Stimulated activated CD4-positive, alpha-beta T cell treated with anti-CD3 and anti-CD28 coated beads, Interleukin-12 subunit alpha, Interleukin-12 subunit beta, amount 100 ng/mL, for 4 hours (primary cell): ENCODE results near the gene LPP.

Experiments
- DNase-seq: peaks from one replicate; pipeline ENCODE4 v3.0.0-alpha.2; 2020

LPP gene

DNA sequence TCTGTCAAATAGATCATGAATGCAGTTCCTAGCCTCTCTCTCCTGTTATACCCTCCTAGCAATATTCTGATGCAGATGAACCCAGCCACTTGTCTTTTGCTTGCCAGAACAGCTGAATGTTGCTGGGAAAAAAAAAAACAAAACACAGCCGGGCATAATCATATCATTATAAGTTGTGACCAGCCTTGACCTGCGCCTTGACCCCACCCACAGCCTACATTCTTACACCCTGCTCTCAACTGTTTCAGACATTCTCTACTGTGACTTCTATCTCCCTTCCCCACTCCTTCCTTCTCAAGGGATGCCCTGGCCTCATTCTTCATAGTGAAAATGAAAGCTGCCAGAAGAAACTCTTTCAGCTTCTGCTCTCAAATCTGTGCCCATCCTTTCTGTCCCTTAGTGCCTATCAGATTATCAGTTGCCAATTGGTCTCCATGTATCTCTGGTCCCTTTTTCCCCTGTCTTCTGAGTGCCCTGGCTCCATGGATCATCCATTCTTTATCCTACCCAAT, 628.7 kb downstream of the LPP start:
- no peak for DNase-seq

DNA sequence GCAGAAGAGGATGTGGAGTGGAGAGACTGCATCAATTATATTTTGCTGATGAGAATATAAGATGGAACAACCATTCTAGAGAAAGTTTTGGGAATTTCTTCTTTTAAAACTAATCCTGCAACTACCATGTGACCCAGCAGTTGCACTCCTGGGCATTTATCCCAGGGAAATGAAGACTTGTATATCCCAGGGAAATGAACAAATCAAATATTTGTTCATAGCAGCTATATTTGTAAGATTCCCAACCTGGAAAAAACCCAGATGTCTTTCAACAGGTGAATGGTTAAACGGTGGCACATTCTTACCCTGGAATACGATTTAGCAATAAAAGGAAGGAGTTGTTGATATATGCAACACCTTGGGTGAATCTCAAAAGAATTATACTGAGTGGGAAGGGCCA, 632.5 kb downstream of the LPP start:
- DNase-seq: no peak

DNA sequence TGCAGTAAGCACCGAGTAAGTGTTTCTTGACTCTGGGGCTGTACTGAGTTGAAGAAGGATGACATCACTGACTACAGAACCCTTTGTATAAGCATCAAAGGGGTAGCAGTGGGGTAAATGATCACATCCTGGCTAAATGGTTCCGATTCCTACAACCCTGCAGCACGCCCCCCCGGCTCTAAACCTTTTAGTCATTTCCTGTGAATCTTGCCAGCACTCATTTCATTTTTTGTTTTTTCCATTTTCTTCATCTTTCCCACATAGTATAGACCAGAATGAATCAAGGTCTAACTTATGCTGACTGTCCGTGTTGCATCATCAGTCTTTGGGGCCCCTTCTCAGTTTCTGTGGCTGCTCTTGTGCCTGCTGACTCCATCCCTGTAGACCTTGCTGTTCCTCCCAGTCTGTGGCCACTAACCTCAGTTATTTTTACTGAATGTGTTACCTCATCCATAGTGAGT, 634.7 kb downstream of the LPP start:
- DNase-seq: peak; percentile 63

DNA sequence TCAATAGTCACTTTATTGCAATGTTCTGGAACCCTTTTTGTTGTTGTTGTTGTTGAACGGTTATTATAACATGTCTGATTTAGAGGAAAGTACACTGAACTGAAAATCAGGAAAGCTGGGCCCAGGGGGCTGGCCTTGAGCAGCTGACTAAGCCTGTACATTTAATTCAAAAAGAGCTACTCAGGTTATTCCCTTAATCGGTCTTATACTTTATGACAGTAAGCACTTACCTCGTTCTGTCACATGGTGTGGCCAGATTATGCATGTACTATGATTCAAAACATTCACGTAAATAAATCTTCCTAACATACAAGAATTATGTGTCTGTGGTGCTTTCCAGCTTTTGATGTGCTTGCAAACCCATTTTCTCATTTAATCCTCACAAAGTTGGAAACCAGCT, 635.3 kb downstream of the LPP start:
- DNase-seq: no peak

DNA sequence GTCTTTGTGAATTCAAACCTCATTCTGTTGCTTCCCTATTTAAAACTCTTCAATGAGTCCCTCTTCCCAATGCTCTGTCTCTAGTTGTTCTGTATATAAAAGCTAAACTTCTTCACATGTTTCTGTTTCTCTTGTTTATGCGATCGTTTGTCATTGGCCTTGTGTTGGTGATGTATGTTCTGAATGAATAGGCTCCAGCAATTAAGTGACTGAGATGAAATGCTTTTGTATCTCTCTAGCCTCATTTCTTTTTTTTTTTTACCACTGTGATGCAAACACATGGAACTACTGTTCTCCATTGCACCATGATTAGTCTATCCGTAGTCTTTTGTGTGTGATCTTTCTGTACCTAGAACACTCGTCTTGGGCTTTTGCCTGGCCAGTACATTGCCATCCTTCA, 637.4 kb downstream of the LPP start:
- DNase-seq: no peak

DNA sequence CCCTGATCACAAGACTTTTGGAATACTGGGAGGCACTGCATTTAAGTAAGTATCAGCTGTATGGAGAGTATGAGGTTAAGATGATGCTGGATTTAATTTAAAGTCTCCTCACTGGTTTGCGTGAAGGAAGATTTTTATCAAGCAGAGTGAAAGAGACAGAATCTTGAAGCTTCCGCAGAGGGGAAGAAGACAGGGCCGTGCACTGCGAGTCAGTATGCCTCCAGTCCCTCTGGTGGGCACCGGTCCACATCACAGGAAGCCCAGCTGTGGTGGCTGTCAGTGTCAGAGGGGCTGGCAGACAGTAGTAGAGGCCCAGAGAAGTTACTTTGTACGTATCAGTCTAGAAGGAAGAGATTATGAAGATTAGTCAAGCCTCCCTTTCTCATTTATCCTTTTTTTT, 638.8 kb downstream of the LPP start:
- DNase-seq: no peak

DNA sequence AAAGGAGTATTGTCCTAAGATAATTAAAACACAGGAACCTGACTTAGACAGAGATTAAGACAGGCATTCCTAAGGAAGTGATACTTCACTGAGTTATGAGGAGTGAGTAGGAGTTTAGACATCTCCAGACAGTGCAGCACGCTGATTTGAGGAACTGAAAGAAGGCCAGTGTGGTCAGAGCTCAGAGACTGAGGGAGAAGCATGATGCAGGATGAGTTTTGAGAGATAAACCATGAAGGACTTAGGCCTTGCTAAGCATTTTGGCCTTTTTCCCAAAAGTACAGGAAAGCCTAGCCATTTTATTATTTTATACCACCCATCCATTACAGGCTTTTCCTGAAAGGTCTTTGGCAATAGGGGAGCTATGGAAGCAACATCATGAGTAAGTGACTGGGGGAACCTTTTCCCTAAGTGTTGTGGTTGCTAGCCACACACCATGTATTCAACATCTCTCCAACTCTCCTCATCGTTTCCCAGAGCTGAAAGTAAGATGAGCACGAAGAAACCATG, 642.2 kb downstream of the LPP start:
- no peak for DNase-seq

DNA sequence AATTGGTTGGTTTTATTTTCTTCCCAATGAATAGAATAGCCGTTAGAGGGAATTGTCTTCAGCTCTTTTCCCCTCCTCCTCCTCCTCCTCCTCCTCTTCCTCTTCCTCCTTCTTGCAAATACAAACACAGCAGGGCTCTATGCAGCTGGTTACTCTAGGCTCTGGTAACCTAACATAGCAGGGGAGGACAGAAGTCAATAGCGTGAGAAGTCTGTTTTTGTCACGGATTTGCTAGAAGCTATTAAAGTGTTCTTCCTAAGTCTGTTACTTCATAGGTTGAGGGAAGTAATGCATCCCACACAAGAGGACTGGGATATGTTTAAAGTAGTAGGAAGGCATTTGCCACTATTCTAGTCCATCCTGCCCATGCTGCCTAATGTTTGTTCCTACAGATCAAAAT, 643.1 kb downstream of the LPP start:
- no peak for DNase-seq

DNA sequence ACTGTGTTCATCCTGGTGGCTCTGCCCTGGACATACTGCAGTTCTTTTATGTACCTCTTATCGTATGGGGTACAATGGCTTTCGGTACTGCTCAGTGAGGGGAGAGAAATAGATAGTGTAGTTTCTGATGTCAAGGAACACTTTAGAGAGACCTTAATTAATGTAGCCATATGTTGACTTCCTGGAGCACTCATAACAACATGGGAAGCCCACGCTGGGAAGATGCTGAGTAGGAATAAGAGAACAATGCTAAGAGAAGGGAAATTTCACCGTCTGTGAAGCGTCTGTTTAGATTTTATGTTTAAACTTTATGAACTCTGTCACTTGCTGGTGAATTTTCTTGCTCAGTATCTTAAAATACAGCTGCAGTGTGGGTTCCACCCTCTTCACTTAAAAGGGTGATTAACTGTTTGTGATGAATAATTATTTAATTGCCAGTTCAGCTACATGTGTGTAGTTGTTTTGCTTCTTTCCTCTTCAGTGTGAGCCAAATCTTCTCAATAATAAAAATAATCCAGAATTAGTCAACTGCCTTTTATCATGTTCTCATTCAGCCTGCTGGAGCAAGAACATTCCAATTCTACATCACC, 644.7 kb downstream of the LPP start:
- DNase-seq: no peak

DNA sequence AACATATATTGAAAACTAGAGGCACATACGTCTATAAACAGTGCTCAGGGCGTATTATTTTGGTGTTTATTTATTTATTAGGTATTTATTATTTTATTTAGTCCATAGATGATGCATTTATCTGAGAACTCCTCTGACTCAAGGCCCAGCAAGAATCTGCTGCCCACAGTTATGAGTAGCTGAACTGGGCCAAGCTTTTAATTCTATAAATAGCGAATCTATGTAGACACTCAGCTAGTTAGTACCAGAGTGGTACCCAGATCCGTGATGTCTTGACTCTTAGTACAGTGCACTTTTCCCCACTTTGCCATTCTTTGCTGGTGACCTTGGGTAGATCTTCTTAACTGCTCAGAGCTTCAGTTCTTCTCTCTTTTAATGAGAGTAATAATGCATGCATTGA, 647.4 kb downstream of the LPP start:
- DNase-seq: no peak

DNA sequence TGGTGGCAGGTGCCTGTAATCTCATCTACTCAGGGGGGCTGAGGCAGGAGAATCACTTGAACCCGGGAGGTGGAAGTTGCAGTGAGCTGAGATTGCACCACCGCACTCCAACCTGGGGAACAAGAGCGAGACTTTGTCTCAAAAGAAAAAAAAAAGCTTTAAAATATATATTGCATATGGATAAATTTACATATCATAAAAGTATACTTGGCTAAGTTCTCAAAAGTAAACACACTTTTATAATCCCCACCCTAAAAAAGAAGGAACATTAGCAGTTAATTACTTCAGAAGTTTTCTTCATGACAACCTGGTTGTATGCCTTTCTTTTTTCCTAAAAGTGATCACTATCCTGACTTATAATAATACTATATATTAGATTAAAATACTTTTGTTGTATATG, 648.7 kb downstream of the LPP start:
- DNase-seq: no peak

DNA sequence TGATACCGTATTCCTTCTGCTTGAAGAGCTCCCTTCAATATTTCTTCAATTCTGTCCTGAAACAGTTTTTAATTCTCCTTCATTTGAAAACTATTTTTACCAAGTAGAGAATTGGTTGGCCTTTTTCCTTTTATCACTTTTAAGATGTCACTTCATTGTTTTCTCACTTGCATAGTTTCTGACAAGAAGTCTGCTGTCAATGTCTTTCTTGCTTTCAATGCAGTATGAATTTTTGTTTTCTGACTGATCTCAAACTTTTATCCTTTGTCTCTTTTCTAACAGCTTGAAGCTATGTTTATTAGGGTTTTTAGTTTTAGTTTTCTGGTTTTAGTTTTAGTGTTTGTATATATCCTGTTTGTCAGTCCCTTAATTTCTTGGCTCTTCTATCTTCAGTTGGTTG, 653.0 kb downstream of the LPP start:
- DNase-seq: no peak

DNA sequence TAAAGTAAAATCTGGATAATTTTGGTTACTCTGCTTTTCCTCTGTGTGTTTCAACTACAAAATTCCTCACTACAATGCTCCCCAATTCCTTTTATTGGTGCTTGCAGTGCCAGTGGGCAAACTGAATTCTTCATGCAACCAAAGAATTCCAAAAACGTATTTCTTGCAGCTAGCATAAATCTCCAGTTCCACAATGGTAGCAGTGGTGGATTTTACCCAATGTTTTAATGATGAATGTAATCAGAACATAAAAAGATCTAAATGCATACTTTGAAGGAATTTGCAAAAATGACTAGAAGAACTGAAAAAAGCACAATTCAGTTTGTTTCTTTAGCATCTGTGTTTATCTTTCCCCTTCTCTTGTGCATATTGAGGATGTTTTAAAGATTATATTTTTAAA, 658.2 kb downstream of the LPP start:
- no peak for DNase-seq

DNA sequence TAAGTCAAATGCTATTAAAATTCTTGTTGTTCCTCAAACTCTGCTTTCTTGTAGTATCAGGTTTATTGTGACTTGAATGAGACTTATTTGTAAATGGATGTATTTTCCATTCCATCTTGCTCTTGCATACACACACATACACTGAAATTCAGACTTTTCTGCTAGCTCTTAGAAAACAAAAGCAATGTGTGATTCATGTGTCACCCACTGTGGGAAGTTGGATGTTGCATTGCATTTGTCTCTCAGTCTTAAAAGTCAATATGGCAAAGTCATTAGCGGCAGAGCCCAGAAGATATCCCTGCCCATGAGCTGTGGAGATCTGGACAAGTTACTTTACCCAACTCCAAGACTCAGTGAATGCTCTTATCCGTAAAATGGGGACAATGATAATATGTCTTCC, 660.6 kb downstream of the LPP start:
- DNase-seq: no peak

DNA sequence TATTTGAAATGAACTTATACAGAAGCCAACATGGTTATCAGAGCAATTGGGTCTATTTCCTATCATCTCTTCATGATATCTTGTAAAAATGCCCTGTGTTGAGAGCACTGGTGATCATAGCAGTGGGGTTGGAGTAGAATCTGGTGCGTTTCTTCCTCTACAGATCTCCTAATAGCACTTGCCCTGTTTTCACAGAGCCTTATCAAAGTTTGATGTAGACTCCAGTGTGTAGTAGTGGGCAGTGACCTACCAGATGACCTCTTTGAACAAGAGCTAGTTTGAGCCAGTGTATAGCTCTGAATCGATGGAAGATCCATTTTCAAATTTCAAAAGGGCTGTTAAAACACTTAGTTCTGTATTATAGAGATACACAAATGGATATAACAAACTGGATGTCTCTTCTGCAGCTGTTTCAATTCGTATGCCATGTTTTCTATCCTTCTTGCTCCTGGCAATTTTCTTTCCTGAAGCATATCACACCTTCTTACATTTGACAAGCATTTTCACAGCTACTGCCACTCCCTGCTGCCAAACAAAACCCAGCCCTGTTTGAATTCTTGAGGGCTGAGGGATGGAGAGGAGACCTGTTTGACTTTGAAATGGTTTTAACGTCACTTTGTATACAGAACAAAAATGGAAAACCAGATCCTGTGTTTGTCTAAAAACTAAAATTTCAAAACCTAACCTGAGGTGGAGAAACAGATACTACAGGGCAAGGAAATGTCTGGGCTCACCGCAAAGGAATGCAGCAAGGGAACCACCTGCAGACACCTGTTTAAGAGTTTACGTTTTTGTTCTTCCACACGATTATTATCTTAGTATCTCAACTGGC, 663.4 kb downstream of the LPP start:
- DNase-seq: no peak

DNA sequence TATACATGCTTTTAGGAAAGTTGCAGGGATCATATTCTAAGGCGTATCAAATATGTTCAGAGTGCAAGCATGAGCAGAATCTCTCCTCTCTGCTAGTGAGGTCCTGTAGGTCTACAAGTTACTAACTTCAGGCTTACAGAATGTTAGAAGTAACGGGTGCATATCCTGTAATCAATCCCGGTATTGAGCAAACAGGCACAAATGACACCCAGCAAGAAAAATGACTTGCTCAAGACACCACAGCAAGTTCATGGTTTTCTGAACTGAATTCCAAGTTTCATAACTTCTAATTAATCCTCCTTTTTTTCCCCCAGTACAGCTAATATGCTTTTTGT, 663.9 kb downstream of the LPP start:
- DNase-seq: no peak

DNA sequence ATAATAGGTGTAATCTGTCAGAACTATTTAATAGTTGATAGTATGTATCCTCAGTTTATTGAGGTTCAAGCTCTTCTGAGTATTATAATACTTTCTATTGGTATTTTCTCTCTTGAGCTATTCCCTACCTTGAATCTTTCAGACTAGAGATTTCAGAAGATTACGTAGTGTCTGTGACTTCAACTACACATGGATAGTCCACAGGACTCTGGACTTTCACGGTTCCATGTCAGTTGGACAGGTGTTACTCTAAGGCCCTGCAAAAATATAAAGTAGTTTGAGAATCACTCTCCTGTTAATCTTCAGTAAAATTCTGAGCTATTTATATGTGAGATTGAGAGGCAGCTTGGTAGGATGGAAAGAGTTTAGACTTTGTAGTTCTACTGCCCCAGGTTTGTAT, 664.3 kb downstream of the LPP start:
- DNase-seq: no peak

DNA sequence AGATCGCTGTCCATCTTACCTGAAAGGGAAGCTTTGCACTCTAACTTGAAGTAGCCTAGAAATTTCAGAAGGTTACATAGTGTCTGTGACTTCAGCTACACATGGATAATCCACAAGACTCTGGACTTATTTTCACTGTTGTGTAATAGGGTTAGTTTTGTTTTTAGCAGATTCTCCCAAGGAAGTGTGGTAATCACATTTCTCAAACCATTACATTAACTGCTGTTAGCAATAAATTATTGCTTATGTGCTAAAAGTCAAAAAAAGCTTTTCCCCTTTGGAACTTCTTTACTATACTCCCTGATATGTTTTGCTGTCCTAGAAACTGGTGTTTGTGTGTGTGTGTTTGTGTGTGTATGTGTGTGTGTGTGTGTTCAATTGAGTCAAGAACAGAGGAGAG, 666.0 kb downstream of the LPP start:
- no peak for DNase-seq

DNA sequence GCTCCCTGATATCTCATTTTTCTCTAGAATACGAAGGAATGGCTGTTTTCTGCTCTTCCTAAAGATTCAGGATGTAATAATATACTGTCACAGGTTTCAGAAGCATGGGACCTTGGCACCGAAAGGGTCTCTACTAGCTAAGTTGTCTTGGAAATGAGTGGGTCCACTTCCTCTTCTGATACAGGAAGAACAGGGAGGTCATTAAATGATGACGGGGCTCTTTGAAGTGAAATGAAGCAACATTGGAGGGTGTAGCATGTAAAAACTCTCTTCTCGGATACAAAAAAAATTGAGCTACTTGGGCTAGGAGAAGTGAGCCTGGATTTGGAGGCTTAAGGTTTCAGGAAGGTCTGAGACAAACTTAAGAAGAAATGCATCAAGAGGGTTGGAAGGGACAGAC, 668.0 kb downstream of the LPP start:
- DNase-seq: no peak

DNA sequence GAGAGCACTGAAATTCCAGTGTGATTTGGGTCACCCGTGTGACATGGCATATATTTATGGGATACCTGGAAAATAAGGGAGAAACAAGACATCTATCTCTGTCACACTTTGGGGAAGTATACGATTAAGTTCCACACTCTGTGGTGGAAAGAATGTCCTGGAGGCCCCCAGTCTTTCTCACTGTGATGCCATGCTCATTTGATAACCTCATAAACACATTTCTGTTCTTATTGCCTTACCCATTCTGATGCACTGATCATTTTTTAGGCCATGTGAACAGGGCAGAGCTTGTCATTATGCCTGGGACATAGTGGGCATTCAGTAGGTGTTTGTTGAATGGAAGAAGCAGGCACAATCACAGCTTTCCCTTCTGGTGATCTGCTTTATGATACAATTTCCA, 668.5 kb downstream of the LPP start:
- no peak for DNase-seq

DNA sequence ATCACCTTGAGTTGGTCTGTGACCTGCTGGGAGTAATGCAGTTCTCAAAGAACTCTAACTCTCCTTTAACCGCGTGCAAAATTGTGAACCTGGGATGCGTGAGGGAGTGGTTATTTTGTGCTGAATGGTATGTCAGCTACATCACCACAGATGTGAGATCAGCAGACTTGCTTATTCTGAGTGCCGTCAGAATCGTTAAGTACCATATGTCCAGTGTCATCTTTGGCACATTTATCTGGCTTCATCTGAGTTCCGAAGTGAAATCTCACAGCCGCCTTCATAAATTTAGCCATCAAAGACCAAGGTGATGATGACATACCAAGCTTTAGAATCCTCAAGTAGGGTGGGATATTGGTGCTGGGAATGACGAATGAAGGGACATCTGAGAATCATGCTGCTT, 670.6 kb downstream of the LPP start:
- DNase-seq: no peak

DNA sequence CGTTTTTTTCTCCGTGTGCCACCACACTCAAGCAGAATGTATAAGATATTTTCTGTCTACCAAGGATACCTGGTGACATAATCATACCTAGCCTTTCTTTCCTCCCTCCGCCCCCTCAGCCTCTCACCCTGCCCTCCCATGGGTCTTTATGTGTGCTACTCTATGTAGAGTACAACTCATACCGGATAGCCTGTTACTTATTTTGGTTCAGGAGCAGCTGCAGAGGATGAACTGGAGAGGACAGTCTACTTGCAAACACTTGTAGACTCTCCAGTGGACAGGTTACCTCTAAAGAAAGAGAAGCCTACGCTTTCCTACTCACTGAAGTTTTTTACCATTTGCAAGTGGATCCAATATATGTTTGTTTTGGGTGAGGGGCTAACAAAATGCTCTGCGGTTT, 671.9 kb downstream of the LPP start:
- no peak for DNase-seq

DNA sequence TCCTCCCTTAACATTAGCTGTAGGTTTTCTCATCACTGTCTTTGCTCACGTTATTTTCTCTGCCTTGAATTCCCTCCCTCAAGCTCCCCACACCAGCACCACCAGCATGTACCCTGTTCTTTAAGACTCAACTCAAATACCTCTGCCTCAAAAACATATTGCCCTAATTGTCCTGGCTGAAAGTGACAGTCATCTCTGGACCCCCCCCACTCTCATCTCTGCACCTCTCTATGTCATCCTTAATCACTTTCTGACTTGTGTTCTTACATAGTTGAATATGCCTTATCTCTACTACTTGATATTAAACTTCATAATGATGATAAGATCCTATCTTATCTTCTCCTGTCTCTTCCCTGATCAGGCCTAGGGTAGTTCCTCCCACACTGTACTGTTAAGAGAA, 672.6 kb downstream of the LPP start:
- no peak for DNase-seq

DNA sequence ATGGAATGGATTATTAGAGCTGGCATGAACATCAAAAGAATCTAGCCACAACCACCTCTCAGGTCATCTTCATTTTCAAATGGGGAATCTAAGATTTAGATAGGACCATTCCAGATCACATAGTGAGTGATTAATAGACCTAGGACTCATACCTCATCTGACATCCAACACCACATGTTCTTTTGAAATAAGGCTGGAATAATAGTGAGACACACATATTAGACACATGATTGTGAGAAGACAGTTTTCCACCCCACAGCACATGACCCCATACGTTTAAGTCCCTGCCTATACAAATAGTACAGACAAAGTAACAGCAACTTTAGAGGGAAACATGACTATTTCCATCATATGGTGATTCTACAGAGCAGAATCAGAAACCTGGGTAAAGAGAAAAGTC, 673.1 kb downstream of the LPP start:
- no peak for DNase-seq

DNA sequence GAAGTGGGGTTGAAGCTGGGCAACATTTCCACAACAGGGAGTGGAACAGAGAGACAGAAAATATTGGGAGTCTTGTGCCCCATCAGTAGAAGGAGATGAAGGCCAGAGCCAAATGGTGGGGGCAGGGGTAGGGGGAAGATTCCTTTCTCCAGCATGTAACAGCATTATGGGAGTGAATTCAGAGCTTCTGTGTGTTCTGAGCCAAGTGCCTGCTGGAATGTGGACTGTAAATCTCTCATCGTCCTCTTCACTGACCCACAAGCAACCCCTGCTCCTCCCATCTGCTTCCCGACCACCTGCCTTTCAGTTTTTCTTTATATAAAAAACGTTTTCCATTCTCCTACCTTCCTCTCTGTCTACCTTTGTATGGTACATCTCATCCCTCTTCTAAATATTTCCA, 673.6 kb downstream of the LPP start:
- no peak for DNase-seq
